HepG2 (cell line): ENCODE results near the gene PTPRN. TPM values are rescaled to one million over a fixed set of nuclear protein-coding genes. Genes with fewer than 3 reads are reported as not detected.
A peak's percentile ranks its signal among the peaks of the same experiment; 100 is the strongest.

Experiments
- BRF2 ChIP-seq: sonication (generic); formaldehyde crosslinking; IDR thresholded peaks from 2 replicates; pipeline ENCODE4 v1.8.1; 2022; ENCODE audit warnings: mild to moderate bottlenecking, missing genetic modification reagents
- CSRNP2 ChIP-seq: sonication (generic); formaldehyde crosslinking; conservative IDR thresholded peaks from 2 replicates; pipeline ENCODE4 v1.8.0; 2022; ENCODE audit warnings: low read depth, missing genetic modification reagents
- FLYWCH1 ChIP-seq: sonication (generic); formaldehyde crosslinking; IDR thresholded peaks from 2 replicates; pipeline ENCODE4 v1.8.1; 2023; ENCODE audit warnings: mild to moderate bottlenecking, missing genetic modification reagents
- FOXA1 ChIP-seq, 2 experiments: fragments of 450-650 bp in 1 of 2; sonication (generic) in 1 of 2; formaldehyde crosslinking in 1 of 2; IDR thresholded peaks; 2 replicates each; pipeline versions ENCODE4 v1.4.0 to v1.6.1; 2016 to 2020; ENCODE audit warnings: missing genetic modification reagents in 1 of 2
- GABPA ChIP-seq, 2 experiments: IDR thresholded peaks; 2 replicates each; pipeline ENCODE4 v1.6.1; 2011 to 2016; ENCODE audit warnings: low read depth in 2 of 2, low read length in 1 of 2, missing biosample characterization in 1 of 2, missing genetic modification characterization in 1 of 2
- GZF1 ChIP-seq: sonication (generic); formaldehyde crosslinking; IDR thresholded peaks from 2 replicates; pipeline ENCODE4 v1.5.1; 2020; ENCODE audit warnings: mild to moderate bottlenecking, missing genetic modification reagents
- KLF9 ChIP-seq: IDR thresholded peaks from 2 replicates; pipeline ENCODE4 v1.6.1; 2016; ENCODE audit warnings: low read depth
- NFRKB ChIP-seq: fragments of 450-650 bp; IDR thresholded peaks from 2 replicates; pipeline ENCODE4 v1.6.1; 2017
- PCBP1 ChIP-seq: fragments of 200-400 bp; formaldehyde crosslinking; IDR thresholded peaks from 2 replicates; pipeline ENCODE4 v1.6.1; 2017; ENCODE audit warnings: mild to moderate bottlenecking, low read depth, low read length, borderline replicate concordance
- POLR2AphosphoS2 ChIP-seq: IDR thresholded peaks from 2 replicates; pipeline ENCODE4 v1.6.1; 2011; ENCODE audit warnings: low read depth, low read length, improper control_type of control experiment
- RXRA ChIP-seq: sonication (generic); formaldehyde crosslinking; IDR thresholded peaks from 2 replicates; pipeline ENCODE4 v1.5.1; 2020; ENCODE audit warnings: missing genetic modification reagents
- SMAD3 ChIP-seq: sonication (generic); formaldehyde crosslinking; IDR thresholded peaks from 2 replicates; pipeline ENCODE4 v1.4.0; 2020; ENCODE audit warnings: missing genetic modification reagents
- TFE3 ChIP-seq: IDR thresholded peaks from 2 replicates; pipeline ENCODE4 v1.6.1; 2016
- ZBTB10 ChIP-seq: sonication (generic); formaldehyde crosslinking; IDR thresholded peaks from 2 replicates; pipeline ENCODE4 v1.4.0; 2020; ENCODE audit warnings: missing genetic modification reagents, borderline replicate concordance
- ZEB1 ChIP-seq: IDR thresholded peaks from 2 replicates; pipeline ENCODE4 v1.6.1; 2012; ENCODE audit warnings: mild to moderate bottlenecking, low read depth, inconsistent platforms; ENCODE audit not compliant: insufficient replicate concordance
- ZNF180 ChIP-seq: sonication (generic); formaldehyde crosslinking; IDR thresholded peaks from 2 replicates; pipeline ENCODE4 v1.4.0; 2020; ENCODE audit warnings: low read depth, missing genetic modification reagents, borderline replicate concordance
- ZNF263 ChIP-seq: sonication (generic); formaldehyde crosslinking; IDR thresholded peaks from 2 replicates; pipeline ENCODE4 v1.4.0; 2020; ENCODE audit warnings: missing genetic modification reagents
- ZNF296 ChIP-seq: sonication (generic); formaldehyde crosslinking; conservative IDR thresholded peaks from 2 replicates; pipeline ENCODE4 v1.5.0; 2020; ENCODE audit warnings: mild to moderate bottlenecking, missing genetic modification reagents
- ZNF441 ChIP-seq: sonication (generic); formaldehyde crosslinking; IDR thresholded peaks from 2 replicates; pipeline ENCODE4 v1.7.0; 2021; ENCODE audit warnings: missing genetic modification reagents, borderline replicate concordance
- ZNF451 ChIP-seq: sonication (generic); formaldehyde crosslinking; IDR thresholded peaks from 2 replicates; pipeline ENCODE4 v1.5.0; 2020; ENCODE audit warnings: mild to moderate bottlenecking, missing genetic modification reagents
- ZNF598 ChIP-seq: sonication (generic); formaldehyde crosslinking; IDR thresholded peaks from 2 replicates; pipeline ENCODE4 v1.5.1; 2020; ENCODE audit warnings: mild to moderate bottlenecking, missing genetic modification reagents, borderline replicate concordance
- ZNF644 ChIP-seq: IDR thresholded peaks from 2 replicates; pipeline ENCODE4 v1.6.1; 2016; ENCODE audit warnings: low read depth
- ZNF772 ChIP-seq: sonication (generic); formaldehyde crosslinking; IDR thresholded peaks from 2 replicates; pipeline ENCODE4 v1.5.0; 2020; ENCODE audit warnings: mild to moderate bottlenecking, missing genetic modification reagents
- ZNF776 ChIP-seq: sonication (generic); formaldehyde crosslinking; IDR thresholded peaks from 2 replicates; pipeline ENCODE4 v1.4.0; 2020; ENCODE audit warnings: mild to moderate bottlenecking, missing genetic modification reagents
- polyA plus RNA-seq, 8 experiments: library from polyadenylated mRNA; depleted of rRNA in 3 of 8; stranded (reverse) in 7 of 8; unstranded in 1 of 8; fragments of >200 nt; fragmentation: Illumina TruSeq in 4 of 8; extraction: Trizol in 4 of 8; gene quantifications; 2 replicates each; pipeline versions ENCODE4 v1.2.1 to v1.2.3, GENCODE V29; 2011 to 2016; ENCODE audit warnings: low read depth in 4 of 8, missing spikeins in 1 of 8, mixed read lengths in 1 of 8; ENCODE audit not compliant: insufficient read depth in 1 of 8
- total RNA-seq, 5 experiments: library from RNA; depleted of rRNA; stranded (reverse); fragments of >200 nt; fragmentation: Illumina TruSeq; extraction: Trizol; gene quantifications; 2 replicates each; pipeline ENCODE4 v1.2.3, GENCODE V29; 2016; ENCODE audit warnings: low read depth in 1 of 5

The PTPRN gene
- total and polyA plus RNA-seq, 2 of the 13 experiments (the other 11 are each of a cell fraction or from before 2014, with no cell fraction given): 0.26 TPM; not detected in 1

- TF ChIP-seq FLYWCH1 (CRISPR knock-in tag) (peak; percentile 88; the same call in 1 of the 2 replicates), BRF2 (CRISPR knock-in tag) (no peak), CSRNP2 (no peak), RXRA (CRISPR knock-in tag) (peak; percentile 39; the same call in 1 of the 2 replicates), KLF9 (CRISPR knock-in tag) (0 out of 2 replicates have a peak, but pooled peaks have one; percentile 75), ZBTB10 (CRISPR knock-in tag) (0 out of 2 replicates have a peak, but pooled peaks have one; percentile 45), SMAD3 (CRISPR knock-in tag) (peak; percentile 86), POLR2AphosphoS2 (no peak), ZNF644 (CRISPR knock-in tag) (no peak), ZNF451 (peak; percentile 90), ZNF296 (CRISPR knock-in tag) (peak; percentile 75; the same call in 1 of the 2 replicates), NFRKB (no peak), ZEB1 (no peak), ZNF772 (no peak; the same call in 1 of the 2 replicates), ZNF263 (CRISPR knock-in tag) (peak; percentile 72), GZF1 (CRISPR knock-in tag) (peak; percentile 62; the same call in 1 of the 2 replicates), ZNF776 (CRISPR knock-in tag) (peak; percentile 25; the same call in 1 of the 2 replicates), ZNF598 (CRISPR knock-in tag) (peak; percentile 70; the same call in 1 of the 2 replicates), ZNF180 (CRISPR knock-in tag) (no peak), TFE3 (peak; percentile 83), PCBP1 (no peak), FOXA1 (IDR thresholded peaks at IDR 0.05) (no peak), FOXA1 (CRISPR knock-in tag; IDR thresholded peaks at IDR 0.05) (no peak), GABPA (IDR thresholded peaks at IDR 0.05; ENCODE audit: low read depth, low read length) (no peak), GABPA (CRISPR knock-in tag; IDR thresholded peaks at IDR 0.05; ENCODE audit: low read depth) (no peak), ZNF441 (peak; percentile 92)
Measured at GRCh38 chr2:219331560-219332213, 22.5 kb upstream of the PTPRN start (continued).
